AG08395 (cell line): Measurements from ENCODE around the gene ACAA1.
"Not testable (repeated sequence)": the region's sequence is repeated elsewhere in the genome, so short reads cannot be mapped to it uniquely, and the experiment has no call there.

Source experiments
- DNase-seq: peaks from one replicate; pipeline ENCODE4 v3.0.0; 2012; ENCODE audit warnings: mixed read lengths, low spot score

Gene ACAA1, protein sequence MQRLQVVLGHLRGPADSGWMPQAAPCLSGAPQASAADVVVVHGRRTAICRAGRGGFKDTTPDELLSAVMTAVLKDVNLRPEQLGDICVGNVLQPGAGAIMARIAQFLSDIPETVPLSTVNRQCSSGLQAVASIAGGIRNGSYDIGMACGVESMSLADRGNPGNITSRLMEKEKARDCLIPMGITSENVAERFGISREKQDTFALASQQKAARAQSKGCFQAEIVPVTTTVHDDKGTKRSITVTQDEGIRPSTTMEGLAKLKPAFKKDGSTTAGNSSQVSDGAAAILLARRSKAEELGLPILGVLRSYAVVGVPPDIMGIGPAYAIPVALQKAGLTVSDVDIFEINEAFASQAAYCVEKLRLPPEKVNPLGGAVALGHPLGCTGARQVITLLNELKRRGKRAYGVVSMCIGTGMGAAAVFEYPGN

GRCh38 chr3:38136777-38137614, at the start of gene ACAA1:
Gene ACAA1 (minus strand): TSS chr3:38137127. CDS start chr3:38137035, 92 bp downstream.
- DNase-seq: peak; percentile 99

GRCh38 chr3:38177181-38177580, 40.3 kb upstream of the ACAA1 start:
- no peak for DNase-seq

GRCh38 chr3:38173834-38174418, 37.0 kb upstream of the ACAA1 start:
- DNase-seq: no peak

DNA sequence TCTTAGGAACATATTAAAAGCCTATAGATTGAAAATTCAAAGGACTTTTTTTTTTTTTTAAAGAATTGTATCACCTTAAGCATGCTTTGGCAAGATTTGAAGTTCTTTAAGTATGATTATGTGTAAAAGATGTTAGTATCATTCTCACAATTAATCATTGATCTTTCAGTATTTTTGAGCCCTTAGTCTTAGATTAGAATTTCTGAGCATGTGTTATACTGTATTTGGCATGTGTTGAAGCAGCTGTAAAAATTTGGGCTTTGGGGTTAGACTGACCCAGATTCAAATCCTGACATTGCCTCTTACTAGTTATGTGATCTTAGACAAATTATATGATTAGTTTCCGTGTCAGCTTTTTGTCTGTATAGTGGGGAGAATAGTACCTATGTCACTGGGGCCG, 34.7 kb upstream of the ACAA1 start:
- no peak for DNase-seq

DNA sequence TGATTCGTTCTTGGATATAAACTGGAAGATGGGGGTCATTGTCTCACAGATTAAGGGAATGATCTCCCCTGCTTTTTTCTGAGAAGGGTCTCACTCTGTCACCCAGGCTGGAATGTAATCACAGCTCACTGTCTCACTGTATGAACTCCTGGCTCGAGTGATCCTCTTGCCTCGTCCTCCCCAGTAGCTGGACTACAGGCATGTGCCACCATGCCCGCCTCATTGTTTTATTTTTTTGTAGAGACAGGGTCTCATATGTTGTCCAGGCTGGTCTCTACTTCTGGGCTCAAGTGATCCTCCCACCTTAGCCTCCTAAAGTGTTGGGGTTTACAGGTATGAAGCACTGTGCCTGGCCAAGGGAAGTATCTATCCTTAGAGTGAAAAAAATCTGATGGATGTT, 33.8 kb upstream of the ACAA1 start:
- no peak for DNase-seq

GRCh38 chr3:38169027-38169317, 32.0 kb upstream of the ACAA1 start:
- DNase-seq: no peak

- DNase-seq: peak; percentile 21
Observed at GRCh38 chr3:38168151-38169026, 31.5 kb upstream of the ACAA1 start.

GRCh38 chr3:38167591-38167990, 30.7 kb upstream of the ACAA1 start:
- no peak for DNase-seq

- peak; percentile 40 for DNase-seq
Observed at GRCh38 chr3:38165722-38166387, 28.9 kb upstream of the ACAA1 start.

DNA sequence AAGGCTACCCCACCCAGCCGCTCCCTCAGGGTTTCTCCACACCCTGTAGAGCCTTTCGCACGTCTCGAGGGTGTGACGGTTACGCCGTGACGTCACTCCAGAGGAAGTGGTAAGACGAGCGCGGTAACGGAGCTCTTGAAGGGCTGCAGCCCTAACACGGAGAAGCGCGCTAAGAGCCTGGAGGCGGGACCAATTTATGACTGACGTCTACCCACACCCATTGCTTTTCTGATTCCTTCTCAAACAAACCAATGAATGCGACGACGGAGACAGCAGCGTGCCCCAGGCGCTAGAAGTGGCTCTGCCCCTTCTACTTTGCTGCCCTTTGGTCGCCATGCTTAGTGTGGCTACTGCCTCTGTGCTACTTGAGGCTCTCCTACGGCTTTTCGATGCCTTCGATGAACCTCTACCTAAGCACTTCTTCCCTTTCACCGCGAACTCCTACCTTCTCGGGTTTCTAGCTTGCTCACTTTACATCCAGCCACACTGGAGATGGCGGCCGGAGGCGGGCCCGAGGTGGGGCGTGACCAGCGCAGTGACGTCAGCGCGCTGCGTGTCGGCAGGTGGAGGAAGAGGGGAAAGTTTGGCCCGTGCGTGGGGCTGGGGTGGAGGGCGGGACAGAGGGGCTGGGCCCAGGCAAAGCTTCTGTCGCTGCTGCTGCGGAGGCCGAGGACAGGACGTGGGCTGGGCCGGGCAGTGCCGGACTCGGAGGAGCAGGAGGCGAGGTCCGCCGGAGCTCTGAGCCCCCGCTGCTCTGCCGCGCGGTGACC, 28.2 kb upstream of the ACAA1 start, which contains the start of gene OXSR1:
TSS of gene OXSR1 (plus strand) at position 586 of the 770 bp plus-strand sequence. CDS start 340 bp downstream, outside the sequence.
- peak; percentile 97 for DNase-seq

GRCh38 chr3:38164643-38164951, 27.7 kb upstream of the ACAA1 start:
- DNase-seq: no peak

DNA sequence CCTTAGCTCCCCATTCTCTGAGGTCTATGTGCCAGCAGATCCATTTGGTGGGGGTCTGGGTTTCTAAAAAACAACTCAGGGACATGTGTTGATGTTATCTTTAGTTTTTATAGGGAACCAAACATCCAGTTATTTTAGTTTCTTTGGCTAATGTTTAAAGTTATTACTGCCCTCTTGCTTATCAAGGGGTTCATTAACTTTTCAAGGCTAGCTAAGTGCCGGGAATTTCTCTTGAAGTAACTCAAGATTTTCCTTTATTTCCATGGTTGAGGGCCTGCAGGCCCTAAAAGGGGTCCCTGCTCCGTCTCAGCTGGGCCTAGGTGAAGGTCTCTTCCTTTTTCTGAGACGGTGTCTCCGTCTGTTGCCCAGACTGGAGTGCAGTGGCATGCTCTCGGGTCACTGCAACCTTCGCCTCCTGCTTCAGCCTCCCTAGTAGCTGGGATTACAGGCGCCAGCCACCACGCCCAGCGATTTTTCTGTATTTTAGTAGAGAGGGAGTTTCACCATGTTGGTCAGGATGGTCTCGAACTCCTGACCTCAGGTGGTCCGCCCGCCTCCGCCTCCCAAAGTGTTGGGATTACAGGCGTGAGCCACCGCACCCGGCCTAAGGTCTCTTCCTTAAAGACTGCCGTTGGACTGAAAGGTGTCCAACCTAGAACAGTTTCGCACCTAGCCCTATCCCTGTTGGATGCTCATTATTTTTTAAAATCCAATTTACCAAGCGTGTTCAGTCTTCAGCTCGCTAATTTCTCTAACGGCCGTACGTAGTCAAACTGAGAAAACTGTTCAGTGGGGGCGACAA, 27.1 kb upstream of the ACAA1 start:
- DNase-seq: no peak

DNA sequence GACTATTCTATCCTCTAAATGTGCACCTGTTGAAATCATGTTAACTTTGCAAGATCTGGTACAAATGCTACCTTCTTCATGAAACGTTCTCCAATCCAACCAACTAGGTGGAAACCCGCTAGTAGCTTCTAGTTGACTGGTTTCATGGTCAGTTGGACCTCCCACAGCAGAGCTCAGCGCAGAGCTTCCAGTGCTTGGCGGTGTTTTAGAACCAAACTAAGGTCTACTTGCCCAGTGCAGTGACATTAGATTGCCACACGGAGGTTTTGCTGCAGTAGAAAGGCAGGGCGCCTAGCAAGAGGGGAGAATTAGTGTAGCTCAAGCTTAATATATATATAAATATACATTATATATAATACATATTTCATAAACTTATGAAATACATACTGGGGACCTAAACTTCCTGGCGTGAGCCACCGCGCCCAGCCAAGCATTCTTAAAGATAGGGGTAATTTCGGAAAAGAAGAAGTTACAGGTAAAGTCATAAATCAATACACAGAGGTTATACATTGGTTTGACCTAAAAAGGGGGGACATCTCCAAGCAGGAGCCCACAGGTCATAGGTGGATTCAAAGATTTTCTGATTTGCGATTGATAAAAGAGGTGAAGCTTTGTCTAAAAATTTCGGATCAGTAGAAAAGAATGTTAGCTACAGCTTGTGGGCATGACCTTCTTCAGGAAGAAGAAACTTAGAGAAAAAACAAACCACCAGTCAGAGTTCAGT, 26.4 kb upstream of the ACAA1 start:
- DNase-seq: no peak

GRCh38 chr3:38160704-38161103, 23.8 kb upstream of the ACAA1 start:
- not testable (repeated sequence) for DNase-seq

DNA sequence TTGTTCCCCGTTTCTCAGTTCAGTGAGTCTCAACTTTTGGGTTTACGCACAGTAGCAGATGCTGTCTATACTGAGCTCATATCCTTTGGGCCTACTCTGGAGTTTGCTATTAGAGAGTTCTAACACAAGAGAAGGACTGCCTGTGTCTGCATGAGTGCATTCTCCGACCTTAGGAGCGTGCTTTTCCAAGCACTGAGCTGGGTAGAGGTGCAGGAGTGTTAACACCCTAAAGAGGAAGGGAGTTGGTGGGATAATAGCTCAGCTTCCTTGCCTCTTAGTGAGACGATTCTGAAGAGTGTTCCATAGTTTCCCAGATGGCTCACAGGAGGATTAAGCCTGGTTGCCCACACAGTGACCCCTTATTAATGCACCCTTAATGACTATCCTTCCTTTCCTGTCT, 21.5 kb upstream of the ACAA1 start:
- no peak for DNase-seq

DNA sequence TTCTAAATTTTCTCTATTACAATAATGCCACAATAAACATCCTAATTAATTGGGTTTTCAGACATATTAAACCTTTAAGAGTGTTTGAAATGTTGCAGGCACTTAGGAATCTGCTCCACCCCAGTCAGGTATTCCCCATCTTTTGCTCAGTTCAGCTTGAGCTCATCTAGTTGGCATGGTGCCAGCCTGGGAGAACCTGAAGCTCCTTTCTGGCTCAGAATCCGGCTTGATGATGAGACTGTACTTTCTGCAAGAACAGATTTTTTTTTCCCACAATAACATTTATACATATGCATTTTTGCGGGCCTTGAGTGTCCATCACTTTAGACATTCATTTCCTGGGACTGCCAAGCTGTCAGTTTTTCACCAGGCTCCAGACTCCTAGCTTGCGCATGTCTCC, 20.7 kb upstream of the ACAA1 start:
- no peak for DNase-seq

- DNase-seq: no peak
Observed at GRCh38 chr3:38157117-38157516, 20.2 kb upstream of the ACAA1 start.

DNA sequence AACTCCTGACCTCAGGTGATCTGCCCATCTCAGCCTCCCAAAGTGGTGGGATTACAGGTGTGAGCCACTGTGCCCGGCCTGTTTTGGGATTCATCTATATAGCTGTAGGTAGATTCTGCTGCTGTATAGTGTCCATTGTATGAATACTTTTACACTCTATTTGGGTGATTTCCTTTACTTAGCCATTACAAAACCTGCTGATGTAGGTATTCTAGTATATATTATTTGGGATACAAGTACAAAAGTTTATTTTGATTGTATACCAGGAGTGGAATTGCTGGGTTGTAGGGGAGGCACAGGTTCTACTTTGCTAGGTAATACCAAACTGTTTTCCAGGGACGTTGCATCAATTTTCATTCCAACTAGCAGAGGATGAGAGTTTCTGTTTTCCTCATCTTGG, 18.9 kb upstream of the ACAA1 start:
- no peak for DNase-seq

DNA sequence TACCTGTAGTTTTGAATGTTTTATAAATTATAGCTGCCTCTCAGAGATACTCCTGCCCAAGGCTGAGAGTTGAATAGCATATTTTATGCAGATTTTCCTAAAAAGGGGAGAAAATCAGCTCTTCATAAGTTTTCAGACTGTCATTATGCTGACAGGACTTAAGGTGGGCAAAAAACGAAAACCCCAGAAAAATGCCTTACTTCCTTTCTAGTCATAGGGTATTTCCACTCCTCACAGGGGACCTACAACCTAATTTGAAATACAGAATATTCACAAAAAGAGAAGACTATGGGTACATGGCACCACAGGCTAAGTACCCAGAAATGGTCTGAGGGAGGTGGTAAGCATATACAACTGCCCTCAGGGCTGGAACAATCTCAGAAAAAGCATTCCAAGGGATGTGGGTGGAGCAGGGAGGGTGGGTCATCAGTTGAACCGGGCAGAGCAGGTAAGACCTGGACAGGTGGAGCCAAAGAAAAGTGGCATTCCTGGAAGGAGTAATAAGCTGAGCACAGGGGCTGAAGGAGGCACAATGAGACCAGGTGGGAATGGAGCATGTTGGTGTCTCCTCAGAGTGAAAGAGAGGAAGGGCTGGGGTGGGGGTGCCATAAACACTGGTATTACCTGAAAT, 17.8 kb upstream of the ACAA1 start:
- no peak for DNase-seq
